GM23338 (cell line): ENCODE data around the gene HNRNPAB. TPM values are rescaled to one million over a fixed set of nuclear protein-coding genes. Genes with fewer than 3 reads are reported as not detected.

Experiments
- ATAC-seq: fragments of 200-7000 bp; cut with Tn5 transposase; 3 replicates; pipeline ENCODE4 v1.9.1; 2020
- DNase-seq: peaks from one replicate; pipeline ENCODE4 v3.0.0-alpha.2; 2015; ENCODE audit warnings: low spot score
- H2AFZ ChIP-seq: fragments of 200-600 bp; sonication (generic); 2 replicates; pipeline ENCODE4 v1.8.0; 2016; ENCODE audit warnings: antibody characterized with exemption, mild to moderate bottlenecking, moderate library complexity
- H3F3A ChIP-seq: fragments of 200-600 bp; sonication (generic); replicated peaks from 2 replicates; pipeline ENCODE4 v1.8.0; 2017; ENCODE audit warnings: antibody characterized with exemption, mixed run types, low read depth
- H3K27ac ChIP-seq: fragments of 200-600 bp; sonication (generic); 2 replicates; pipeline ENCODE4 v1.6.1; 2016; ENCODE audit warnings: low read depth
- H3K27me3 ChIP-seq: fragments of 200-600 bp; sonication (generic); 2 replicates; pipeline ENCODE4 v1.8.0; 2016; ENCODE audit warnings: mild to moderate bottlenecking, mixed run types, moderate library complexity; ENCODE audit not compliant: insufficient read depth
- H3K36me3 ChIP-seq: fragments of 200-600 bp; sonication (generic); 2 replicates; pipeline ENCODE4 v1.8.0; 2016; ENCODE audit warnings: mild to moderate bottlenecking; ENCODE audit not compliant: insufficient read depth
- H3K4me1 ChIP-seq: fragments of 200-600 bp; sonication (generic); 2 replicates; pipeline ENCODE4 v1.8.0; 2016; ENCODE audit warnings: mild to moderate bottlenecking, moderate library complexity; ENCODE audit not compliant: insufficient read depth
- H3K4me2 ChIP-seq: fragments of 200-600 bp; sonication (generic); 2 replicates; pipeline ENCODE4 v1.7.1; 2017; ENCODE audit warnings: mixed run types
- H3K4me3 ChIP-seq: fragments of 200-600 bp; sonication (generic); 2 replicates; pipeline ENCODE4 v1.6.1; 2016; ENCODE audit warnings: mixed run types
- H3K79me2 ChIP-seq: fragments of 200-600 bp; sonication (generic); replicated peaks from 2 replicates; pipeline ENCODE4 v1.8.0; 2017; ENCODE audit warnings: mild to moderate bottlenecking; ENCODE audit not compliant: insufficient read depth
- H3K9me2 ChIP-seq: fragments of 200-600 bp; sonication (generic); 2 replicates; pipeline ENCODE4 v1.8.0; 2017; ENCODE audit not compliant: insufficient read depth
- H4K20me1 ChIP-seq: fragments of 200-600 bp; sonication (generic); replicated peaks from 2 replicates; pipeline ENCODE4 v1.8.0; 2017; ENCODE audit warnings: mild to moderate bottlenecking; ENCODE audit not compliant: insufficient read depth
- H3K27ac Mint-ChIP-seq: 2 replicates; pipeline ENCODE4 v1.8.0; 2020; ENCODE audit warnings: inconsistent platforms, mild to moderate bottlenecking, moderate library complexity, mixed read lengths
- H3K27me3 Mint-ChIP-seq: 3 replicates; pipeline ENCODE4 v1.8.0; 2022; ENCODE audit warnings: low read depth, mild to moderate bottlenecking, moderate library complexity, mixed read lengths, inconsistent platforms; ENCODE audit not compliant: insufficient read depth, poor library complexity
- H3K36me3 Mint-ChIP-seq: 3 replicates; pipeline ENCODE4 v1.8.0; 2021; ENCODE audit warnings: low read depth, mild to moderate bottlenecking, inconsistent platforms, moderate library complexity, mixed read lengths
- H3K4me1 Mint-ChIP-seq: 3 replicates; pipeline ENCODE4 v1.8.0; 2020; ENCODE audit warnings: mild to moderate bottlenecking, inconsistent platforms, mixed read lengths
- H3K4me3 Mint-ChIP-seq: 3 replicates; pipeline ENCODE4 v1.8.0; 2021; ENCODE audit warnings: moderate library complexity, mild to moderate bottlenecking, inconsistent platforms, mixed read lengths
- H3K9me3 Mint-ChIP-seq: 3 replicates; pipeline ENCODE4 v1.8.0; 2020; ENCODE audit warnings: moderate library complexity, mild to moderate bottlenecking, inconsistent platforms, mixed read lengths
- CREB1 ChIP-seq: fragments of 250-450 bp; sonication (Bioruptor Pico); IDR thresholded peaks from 2 replicates; pipeline ENCODE4 v1.5.0; 2020; ENCODE audit warnings: low read depth, mild to moderate bottlenecking, moderate library complexity
- CTCF ChIP-seq, 2 experiments: fragments of 200-600 bp in 1 of 2; sonication (generic) in 1 of 2; conservative IDR thresholded peaks; 2 replicates each; pipeline versions ENCODE4 v1.5.1 to v1.6.1; 2016 to 2017; ENCODE audit warnings: antibody characterized with exemption in 2 of 2, low read depth in 2 of 2, mild to moderate bottlenecking in 2 of 2, moderate library complexity in 1 of 2
- ETS1 ChIP-seq: IDR thresholded peaks from 2 replicates; pipeline ENCODE4 v1.6.1; 2016; ENCODE audit warnings: antibody characterized with exemption
- EZH2 ChIP-seq: fragments of 200-600 bp; sonication (generic); IDR thresholded peaks from one replicate; pipeline ENCODE4 v1.8.0; 2017; ENCODE audit warnings: antibody characterized with exemption, mild to moderate bottlenecking, low read depth; ENCODE audit not compliant: unreplicated experiment
- EZH2phosphoT487 ChIP-seq: fragments of 200-600 bp; sonication (generic); IDR thresholded peaks from one replicate; pipeline ENCODE4 v1.8.1; 2018; ENCODE audit warnings: antibody characterized with exemption; ENCODE audit not compliant: unreplicated experiment
- JUNB ChIP-seq: IDR thresholded peaks from one replicate; pipeline ENCODE4 v1.6.1; 2016; ENCODE audit warnings: antibody characterized with exemption; ENCODE audit not compliant: unreplicated experiment
- NANOG ChIP-seq: IDR thresholded peaks from 2 replicates; pipeline ENCODE4 v1.6.1; 2016; ENCODE audit warnings: antibody characterized with exemption, borderline replicate concordance
- POLR2AphosphoS5 ChIP-seq: IDR thresholded peaks from 2 replicates; pipeline ENCODE4 v1.6.1; 2016; ENCODE audit warnings: antibody characterized with exemption, low read depth
- REST ChIP-seq: IDR thresholded peaks from one replicate; pipeline ENCODE4 v1.6.1; 2018; ENCODE audit warnings: antibody characterized with exemption; ENCODE audit not compliant: unreplicated experiment
- STAT1 ChIP-seq: IDR thresholded peaks from one replicate; pipeline ENCODE4 v1.6.1; 2016; ENCODE audit warnings: antibody characterized with exemption; ENCODE audit not compliant: unreplicated experiment
- ZNF114 ChIP-seq: fragments of 250-450 bp; sonication (Bioruptor Pico); IDR thresholded peaks from 2 replicates; pipeline ENCODE4 v1.5.0; 2020; ENCODE audit warnings: mild to moderate bottlenecking, moderate library complexity
- ZNF331 ChIP-seq: fragments of 250-450 bp; sonication (Bioruptor Pico); IDR thresholded peaks from 2 replicates; pipeline ENCODE4 v1.5.0; 2020; ENCODE audit warnings: low read depth, mild to moderate bottlenecking, moderate library complexity
- ZNF462 ChIP-seq: fragments of 250-450 bp; sonication (Bioruptor Pico); IDR thresholded peaks from 2 replicates; pipeline ENCODE4 v1.5.0; 2020; ENCODE audit warnings: mild to moderate bottlenecking, moderate library complexity
- polyA plus RNA-seq: library from polyadenylated mRNA; unstranded; fragments of >200 nt; fragmentation: Nextera tagmentation; extraction: Ambion mirVana; gene quantifications from 2 replicates; pipeline ENCODE4 v1.2.1, GENCODE V29; 2016
- total RNA-seq: library from RNA; depleted of rRNA; stranded (reverse); fragments of >200 nt; shearing (Covaris generic); gene quantifications from 2 replicates; pipeline ENCODE4 v1.2.3, GENCODE V29; 2014

Gene HNRNPAB
- total and polyA plus RNA-seq, 2 experiments from 2014 or later: 304 to 579 TPM

GRCh38 chr5:178218827-178219226 lies 14.5 kb downstream of the HNRNPAB start:
- H3K27ac Mint-ChIP-seq: no peak overlapping the region
- no peak overlapping the region for H3K27ac ChIP-seq
- H3K4me1 ChIP-seq: peaks cover 16% of the 10 kb centered on the region; the same call in 1 of the 2 replicates
- no peak for DNase-seq
- H3K36me3 ChIP-seq: peaks cover 23% of the 10 kb centered on the region
- no peaks in the 10 kb centered on the region for H3K27me3 ChIP-seq
- H3K36me3 Mint-ChIP-seq: peaks cover 71% of the 10 kb centered on the region
- no peak overlapping the region for H3K4me3 ChIP-seq
- ATAC-seq: no peak
- H3K4me1 Mint-ChIP-seq: peaks cover 24% of the 10 kb centered on the region
- no peaks in the 10 kb centered on the region for H3K9me2 ChIP-seq
- H3K27me3 Mint-ChIP-seq: peaks cover 13% of the 10 kb centered on the region
- peaks cover 19% of the 10 kb centered on the region; the same call in 1 of the 2 replicates for H3F3A ChIP-seq
- TF ChIP-seq CREB1 (CRISPR knock-in tag): no peak
- no peak for TF ChIP-seq ZNF331 (CRISPR knock-in tag)
- no peak for TF ChIP-seq CTCF (conservative IDR thresholded peaks at IDR 0.05; ENCODE audit: low read depth in 2 of 2)
- no peak for TF ChIP-seq REST
- no peak for TF ChIP-seq POLR2AphosphoS5
- no peak for TF ChIP-seq EZH2
- no peak for TF ChIP-seq ZNF114
- no peak for TF ChIP-seq STAT1
- no peak for TF ChIP-seq NANOG
- TF ChIP-seq JUNB: no peak
- TF ChIP-seq ETS1: no peak
- TF ChIP-seq EZH2phosphoT487: no peak
- no peak for TF ChIP-seq ZNF462 (CRISPR knock-in tag)
- H3K4me2 ChIP-seq: no peak overlapping the region
- H3K79me2 ChIP-seq: no peaks in the 10 kb centered on the region
- no peak overlapping the region for H2AFZ ChIP-seq
- no peaks in the 10 kb centered on the region for H3K9me3 Mint-ChIP-seq
- no peak overlapping the region for H3K4me3 Mint-ChIP-seq
- H4K20me1 ChIP-seq: peaks cover 20% of the 10 kb centered on the region; the same call in 1 of the 2 replicates
